Type B pancreatic cell (in vitro differentiated cells): ENCODE results near the gene TSPAN5. TPM values are rescaled to one million over a fixed set of nuclear protein-coding genes. Genes with fewer than 3 reads are reported as not detected.

Experiments used
- DNase-seq: peaks from one replicate; pipeline ENCODE4 v3.0.0; 2021; ENCODE audit warnings: mixed read lengths; ENCODE audit not compliant: unreplicated experiment; ENCODE audit errors: extremely low spot score
- H3K27ac Mint-ChIP-seq: 2 replicates; pipeline ENCODE4 v1.8.0; 2021; ENCODE audit warnings: mild to moderate bottlenecking, mixed read lengths
- H3K27me3 Mint-ChIP-seq: 2 replicates; pipeline ENCODE4 v1.8.0; 2021; ENCODE audit warnings: mixed read lengths
- H3K36me3 Mint-ChIP-seq: 2 replicates; pipeline ENCODE4 v1.8.0; 2021; ENCODE audit warnings: mixed read lengths
- H3K4me1 Mint-ChIP-seq: one replicate; pipeline ENCODE4 v1.8.0; 2021; ENCODE audit warnings: mixed read lengths; ENCODE audit not compliant: unreplicated experiment
- H3K4me3 Mint-ChIP-seq: 2 replicates; pipeline ENCODE4 v1.8.0; 2021; ENCODE audit warnings: mild to moderate bottlenecking, mixed read lengths
- H3K9me3 Mint-ChIP-seq: 2 replicates; pipeline ENCODE4 v1.8.0; 2021; ENCODE audit warnings: mixed read lengths
- total RNA-seq: library from RNA; stranded (reverse); gene quantifications from 2 replicates; pipeline ENCODE4 v1.2.1, GENCODE V29; 2021; ENCODE audit warnings: low replicate concordance
- TF ChIP-seq, protein P1 (sequence below): fragments of 200-600 bp; sonication (generic); conservative IDR thresholded peaks from 2 replicates; pipeline ENCODE4 v1.5.0; 2021; ENCODE audit warnings: antibody characterized with exemption, mild to moderate bottlenecking

Gene TSPAN5
- total RNA-seq, 1 donor from 2014 or later, result 26.9 TPM

DNA sequence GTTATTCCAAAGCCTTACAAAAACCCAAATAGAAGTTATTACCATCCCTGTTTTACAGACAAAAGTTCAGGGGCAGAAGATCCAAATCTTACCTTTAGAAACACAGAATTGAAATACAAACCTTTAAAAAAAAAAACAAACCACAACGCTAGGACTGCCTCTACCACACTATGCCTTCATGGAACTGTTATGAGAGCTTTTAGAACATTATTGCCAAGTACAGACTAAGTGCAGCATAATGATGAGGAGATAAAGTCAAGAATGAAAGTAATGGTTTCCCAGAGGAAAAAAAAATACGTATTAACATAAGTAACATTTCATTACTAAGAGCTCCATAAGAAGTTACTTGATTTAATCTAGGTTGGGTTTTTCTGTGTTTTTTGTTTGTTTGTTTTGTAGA is 34.3 kb downstream of the TSPAN5 start:
- TF ChIP-seq, protein P1, sequence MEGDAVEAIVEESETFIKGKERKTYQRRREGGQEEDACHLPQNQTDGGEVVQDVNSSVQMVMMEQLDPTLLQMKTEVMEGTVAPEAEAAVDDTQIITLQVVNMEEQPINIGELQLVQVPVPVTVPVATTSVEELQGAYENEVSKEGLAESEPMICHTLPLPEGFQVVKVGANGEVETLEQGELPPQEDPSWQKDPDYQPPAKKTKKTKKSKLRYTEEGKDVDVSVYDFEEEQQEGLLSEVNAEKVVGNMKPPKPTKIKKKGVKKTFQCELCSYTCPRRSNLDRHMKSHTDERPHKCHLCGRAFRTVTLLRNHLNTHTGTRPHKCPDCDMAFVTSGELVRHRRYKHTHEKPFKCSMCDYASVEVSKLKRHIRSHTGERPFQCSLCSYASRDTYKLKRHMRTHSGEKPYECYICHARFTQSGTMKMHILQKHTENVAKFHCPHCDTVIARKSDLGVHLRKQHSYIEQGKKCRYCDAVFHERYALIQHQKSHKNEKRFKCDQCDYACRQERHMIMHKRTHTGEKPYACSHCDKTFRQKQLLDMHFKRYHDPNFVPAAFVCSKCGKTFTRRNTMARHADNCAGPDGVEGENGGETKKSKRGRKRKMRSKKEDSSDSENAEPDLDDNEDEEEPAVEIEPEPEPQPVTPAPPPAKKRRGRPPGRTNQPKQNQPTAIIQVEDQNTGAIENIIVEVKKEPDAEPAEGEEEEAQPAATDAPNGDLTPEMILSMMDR, result no peak
- DNase-seq, result no peak
- Mint-ChIP-seq H3K9me3 (no peaks in the 10 kb centered on the region), H3K4me1 (peaks cover 34% of the 10 kb centered on the region), H3K27ac (no peak overlapping the region), H3K36me3 (peaks cover 4% of the 10 kb centered on the region), H3K27me3 (no peaks in the 10 kb centered on the region), H3K4me3 (no peak overlapping the region)

DNA sequence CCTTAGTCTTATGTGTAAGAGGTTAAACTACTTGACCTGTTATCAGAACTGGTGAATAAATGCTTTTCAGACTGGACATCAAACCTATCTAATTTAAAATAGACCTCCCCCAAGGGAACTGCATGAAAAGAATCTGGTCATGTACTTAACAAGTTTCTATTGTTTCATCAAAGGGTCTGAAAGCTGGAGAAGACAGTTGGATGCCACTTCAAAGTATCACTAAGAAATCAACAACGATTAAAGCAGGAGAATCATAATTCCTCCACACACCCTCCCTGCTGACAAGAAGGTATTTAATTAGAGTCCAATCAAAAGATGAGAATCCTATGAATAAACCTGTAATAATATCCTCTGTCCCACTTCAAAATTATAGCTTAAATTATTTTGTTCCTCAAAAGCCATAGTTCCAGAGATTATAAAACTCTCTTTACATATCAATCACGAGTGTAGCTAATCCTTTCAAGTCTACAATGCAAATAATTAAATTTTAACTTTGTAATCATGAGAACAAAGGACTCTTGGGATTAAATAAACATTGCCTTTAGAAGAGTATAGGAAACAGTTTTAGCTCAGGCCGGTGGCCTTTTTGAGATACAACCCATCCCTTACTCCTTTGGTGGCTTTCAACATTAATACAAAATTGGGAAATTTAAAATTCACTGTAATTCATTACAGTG is 35.1 kb downstream of the TSPAN5 start:
- Mint-ChIP-seq H3K27ac (no peak overlapping the region), H3K4me3 (no peak overlapping the region), H3K9me3 (no peaks in the 10 kb centered on the region), H3K36me3 (peaks cover 4% of the 10 kb centered on the region), H3K4me1 (peaks cover 40% of the 10 kb centered on the region), H3K27me3 (no peaks in the 10 kb centered on the region)
- DNase-seq, result no peak
- TF ChIP-seq, protein P1, result no peak

DNA sequence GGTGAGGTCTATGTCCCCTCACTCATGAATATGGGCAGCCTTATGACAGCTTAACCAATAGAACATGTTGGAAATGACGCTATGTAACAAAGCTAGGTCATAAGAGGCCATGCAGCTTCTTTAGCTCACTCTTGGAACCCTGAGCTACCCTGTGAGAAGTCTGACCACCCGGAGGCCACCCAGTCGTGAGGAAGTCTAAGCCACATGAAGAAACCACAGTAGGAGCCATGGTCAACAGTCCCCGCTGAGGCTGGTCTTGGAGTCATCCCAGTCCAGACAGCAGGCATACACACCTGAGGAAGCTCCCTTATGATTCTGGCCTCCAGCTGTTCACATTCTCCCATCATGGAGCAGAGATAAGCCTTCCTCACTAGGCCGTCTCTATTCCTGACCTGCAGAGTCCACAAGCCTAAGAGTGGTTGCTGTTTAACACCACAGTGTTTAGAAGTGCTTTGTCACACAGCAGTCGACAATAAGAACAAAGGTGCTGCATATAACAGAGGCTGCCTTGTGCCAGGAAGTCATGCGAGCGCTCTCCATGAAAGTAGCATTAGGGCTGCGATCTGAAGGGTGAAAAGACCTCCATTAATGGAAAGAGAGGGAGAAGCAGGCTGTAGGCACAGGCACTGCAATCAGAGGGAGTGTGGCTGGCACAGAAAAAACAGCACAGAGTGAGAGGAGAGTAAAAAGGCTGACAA is 38.2 kb downstream of the TSPAN5 start:
- no peak for DNase-seq
- Mint-ChIP-seq H3K27me3 (no peaks in the 10 kb centered on the region), H3K9me3 (no peaks in the 10 kb centered on the region), H3K4me3 (no peak overlapping the region), H3K36me3 (no peaks in the 10 kb centered on the region), H3K4me1 (peaks cover 34% of the 10 kb centered on the region), H3K27ac (no peak overlapping the region)
- TF ChIP-seq, protein P1, result no peak

DNA sequence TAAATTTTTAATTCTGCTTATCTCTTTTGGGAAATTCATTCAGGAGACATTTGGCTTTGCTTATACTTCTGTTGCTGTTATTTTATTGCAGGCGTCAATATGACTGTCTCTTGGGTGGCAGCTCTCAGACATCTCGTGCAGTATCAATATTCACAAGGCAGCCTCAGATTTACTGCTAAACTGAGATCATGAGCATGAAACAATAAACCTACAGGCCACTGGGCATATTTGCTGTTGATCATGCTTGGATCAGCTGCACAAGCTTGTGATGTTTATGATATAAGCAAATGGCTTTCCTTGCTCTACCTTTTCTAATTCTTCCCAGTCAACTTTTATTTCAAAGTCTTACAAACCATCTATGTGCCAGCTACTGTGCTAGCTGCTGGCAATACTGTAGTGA is 39.2 kb downstream of the TSPAN5 start:
- TF ChIP-seq, protein P1, result no peak
- H3K4me1 Mint-ChIP-seq, result peaks cover 32% of the 10 kb centered on the region
- no peaks in the 10 kb centered on the region for H3K36me3 Mint-ChIP-seq
- no peaks in the 10 kb centered on the region for H3K9me3 Mint-ChIP-seq
- H3K4me3 Mint-ChIP-seq, result no peak overlapping the region
- no peaks in the 10 kb centered on the region for H3K27me3 Mint-ChIP-seq
- H3K27ac Mint-ChIP-seq, result no peak overlapping the region
- no peak for DNase-seq

DNA sequence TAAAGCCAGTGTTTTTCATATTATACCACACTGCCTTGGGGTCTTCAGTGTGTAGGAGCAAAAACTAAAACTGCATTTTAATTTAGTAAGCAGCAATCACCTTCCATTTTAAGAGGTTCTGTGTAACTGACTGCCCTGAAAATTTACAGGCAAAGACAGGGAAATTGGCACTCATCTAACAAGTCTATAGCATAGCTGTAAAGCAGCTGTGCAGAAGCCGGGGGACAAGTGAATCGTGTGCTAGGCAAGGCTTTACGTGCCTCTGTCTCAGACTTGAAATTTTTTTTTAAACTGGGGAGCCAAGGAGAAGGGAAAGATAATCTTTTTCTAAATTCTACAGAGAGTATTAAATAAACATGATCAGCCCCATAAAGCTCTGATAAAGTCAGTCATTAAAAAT is 39.7 kb downstream of the TSPAN5 start:
- DNase-seq, result no peak
- no peaks in the 10 kb centered on the region for H3K36me3 Mint-ChIP-seq
- no peak overlapping the region for H3K27ac Mint-ChIP-seq
- no peaks in the 10 kb centered on the region for H3K9me3 Mint-ChIP-seq
- no peaks in the 10 kb centered on the region for H3K27me3 Mint-ChIP-seq
- TF ChIP-seq, protein P1, result no peak
- H3K4me3 Mint-ChIP-seq, result no peak overlapping the region
- peaks cover 32% of the 10 kb centered on the region for H3K4me1 Mint-ChIP-seq
